Measurements from ENCODE around the gene AJAP1.

AJAP1 gene

GRCh38 chr1:4830707-4831106 is 176.3 kb downstream of the AJAP1 start:
- H3K27me3 ChIP-seq (ENCODE audit: insufficient read depth, insufficient read length) = no peaks in the 10 kb centered on the region
- TF ChIP-seq SUZ12 (IDR thresholded peaks at IDR 0.05; ENCODE audit: extremely low read depth, insufficient read depth, insufficient read length) (no peak), ZNF274 (IDR thresholded peaks at IDR 0.05; ENCODE audit: low read depth, low read length) (no peak), YY1 (IDR thresholded peaks at IDR 0.05; ENCODE audit: insufficient read depth, insufficient read length) (no peak)
- H3K9me3 ChIP-seq (ENCODE audit: insufficient read depth, low read length) = no peaks in the 10 kb centered on the region
- no peaks in the 10 kb centered on the region for H3K4me1 ChIP-seq (ENCODE audit: insufficient read depth, insufficient read length)
- no peak overlapping the region for H3K9ac ChIP-seq (ENCODE audit: insufficient read length, low read depth)
- H3K36me3 ChIP-seq (ENCODE audit: insufficient read depth, insufficient read length, low read length) = no peaks in the 10 kb centered on the region
- no peak for DNase-seq (ENCODE audit: low read depth, low spot score)
- no peak overlapping the region for H3K4me3 ChIP-seq (ENCODE audit: insufficient read length, low read depth)

GRCh38 chr1:4836574-4836973 is 182.2 kb downstream of the AJAP1 start:
- no peaks in the 10 kb centered on the region for H3K27me3 ChIP-seq (ENCODE audit: insufficient read depth, insufficient read length)
- peaks cover 4% of the 10 kb centered on the region for H3K4me1 ChIP-seq (ENCODE audit: insufficient read depth, insufficient read length)
- H3K9me3 ChIP-seq (ENCODE audit: insufficient read depth, low read length) = peaks cover 12% of the 10 kb centered on the region; the same call in 1 of the 2 replicates
- no peaks in the 10 kb centered on the region for H3K36me3 ChIP-seq (ENCODE audit: insufficient read depth, insufficient read length, low read length)
- no peak overlapping the region for H3K9ac ChIP-seq (ENCODE audit: insufficient read length, low read depth)
- H3K4me3 ChIP-seq (ENCODE audit: insufficient read length, low read depth) = no peak overlapping the region
- no peak for DNase-seq (ENCODE audit: low read depth, low spot score)
- TF ChIP-seq SUZ12 (IDR thresholded peaks at IDR 0.05; ENCODE audit: extremely low read depth, insufficient read depth, insufficient read length) (no peak), ZNF274 (IDR thresholded peaks at IDR 0.05; ENCODE audit: low read depth, low read length) (no peak), YY1 (IDR thresholded peaks at IDR 0.05; ENCODE audit: insufficient read depth, insufficient read length) (no peak)

- Histone ChIP-seq H3K36me3 (ENCODE audit: insufficient read depth, insufficient read length, low read length) (no peaks in the 10 kb centered on the region), H3K27me3 (ENCODE audit: insufficient read depth, insufficient read length) (no peaks in the 10 kb centered on the region), H3K9ac (ENCODE audit: insufficient read length, low read depth) (no peak overlapping the region), H3K9me3 (ENCODE audit: insufficient read depth, low read length) (peaks cover 12% of the 10 kb centered on the region; the same call in 1 of the 2 replicates), H3K4me3 (ENCODE audit: insufficient read length, low read depth) (no peak overlapping the region), H3K4me1 (ENCODE audit: insufficient read depth, insufficient read length) (peaks cover 4% of the 10 kb centered on the region)
- DNase-seq (ENCODE audit: low read depth, low spot score) = no peak
- no peak for TF ChIP-seq YY1 (IDR thresholded peaks at IDR 0.05; ENCODE audit: insufficient read depth, insufficient read length)
- TF ChIP-seq SUZ12 (IDR thresholded peaks at IDR 0.05; ENCODE audit: extremely low read depth, insufficient read depth, insufficient read length) = no peak
Observed at GRCh38 chr1:4837031-4837600, 182.7 kb downstream of the AJAP1 start.

- H3K27me3 ChIP-seq (ENCODE audit: insufficient read depth, insufficient read length) = no peaks in the 10 kb centered on the region
- DNase-seq (ENCODE audit: low read depth, low spot score) = no peak
Observed at GRCh38 chr1:4837752-4838151, 183.3 kb downstream of the AJAP1 start.

GRCh38 chr1:4838231-4838630 is 183.8 kb downstream of the AJAP1 start:
- no peak for DNase-seq (ENCODE audit: low read depth, low spot score)
- H3K4me3 ChIP-seq (ENCODE audit: insufficient read length, low read depth) = no peak overlapping the region
- peaks cover 4% of the 10 kb centered on the region for H3K4me1 ChIP-seq (ENCODE audit: insufficient read depth, insufficient read length)
- H3K36me3 ChIP-seq (ENCODE audit: insufficient read depth, insufficient read length, low read length) = no peaks in the 10 kb centered on the region
- H3K9ac ChIP-seq (ENCODE audit: insufficient read length, low read depth) = no peak overlapping the region
- TF ChIP-seq ZNF274 (IDR thresholded peaks at IDR 0.05; ENCODE audit: low read depth, low read length) (no peak), YY1 (IDR thresholded peaks at IDR 0.05; ENCODE audit: insufficient read depth, insufficient read length) (no peak), SUZ12 (IDR thresholded peaks at IDR 0.05; ENCODE audit: extremely low read depth, insufficient read depth, insufficient read length) (no peak)
- peaks cover 12% of the 10 kb centered on the region; the same call in 1 of the 2 replicates for H3K9me3 ChIP-seq (ENCODE audit: insufficient read depth, low read length)
- H3K27me3 ChIP-seq (ENCODE audit: insufficient read depth, insufficient read length) = no peaks in the 10 kb centered on the region

More at GRCh38 chr1:4837752-4838151, 183.3 kb downstream of the AJAP1 start:
- H3K4me3 ChIP-seq (ENCODE audit: insufficient read length, low read depth) = no peak overlapping the region
- H3K36me3 ChIP-seq (ENCODE audit: insufficient read depth, insufficient read length, low read length) = no peaks in the 10 kb centered on the region
- no peak for TF ChIP-seq SUZ12 (IDR thresholded peaks at IDR 0.05; ENCODE audit: extremely low read depth, insufficient read depth, insufficient read length)
- TF ChIP-seq YY1 (IDR thresholded peaks at IDR 0.05; ENCODE audit: insufficient read depth, insufficient read length) = no peak
- no peak for TF ChIP-seq ZNF274 (IDR thresholded peaks at IDR 0.05; ENCODE audit: low read depth, low read length)
- H3K9ac ChIP-seq (ENCODE audit: insufficient read length, low read depth) = no peak overlapping the region
- peaks cover 4% of the 10 kb centered on the region for H3K4me1 ChIP-seq (ENCODE audit: insufficient read depth, insufficient read length)
- H3K9me3 ChIP-seq (ENCODE audit: insufficient read depth, low read length) = peaks cover 12% of the 10 kb centered on the region; the same call in 1 of the 2 replicates

Data from NT2/D1 (cell line).